ENCODE data around the gene XPNPEP3. TPM values are rescaled to one million over a fixed set of nuclear protein-coding genes. Genes with fewer than 3 reads are reported as not detected.
A peak's percentile ranks its signal among the peaks of the same experiment; 100 is the strongest.

XPNPEP3 gene
- total RNA-seq, 1 donor from 2014 or later, result 17.9 TPM

- intact Hi-C loops (cut with micrococcal nuclease), result no loop called here
Measured at GRCh38 chr22:40920526-40920925, 63.6 kb downstream of the XPNPEP3 start.

GRCh38 chr22:40922484-40923303, 65.7 kb downstream of the XPNPEP3 start:
- no peaks in the 10 kb centered on the region for H3K9me3 Mint-ChIP-seq
- DNase-seq (ENCODE audit: low spot score), result no peak
- no peaks in the 10 kb centered on the region for H3K27me3 Mint-ChIP-seq (ENCODE audit: low read depth)
- no peak overlapping the region for H3K4me3 Mint-ChIP-seq (ENCODE audit: low read depth)
- H3K4me1 Mint-ChIP-seq (ENCODE audit: low read depth), result peaks cover 3% of the 10 kb centered on the region
- intact Hi-C loops (cut with micrococcal nuclease), result loop anchor here (2.0 kb wide), 2 partner anchors 28 to 314 kb away; partner anchors contain the start of gene RBX1
- H3K27ac Mint-ChIP-seq, result peak overlapping the region; percentile 65
- peaks cover 12% of the 10 kb centered on the region for H3K36me3 Mint-ChIP-seq (ENCODE audit: low read depth)

More at GRCh38 chr22:40920526-40920925, 63.6 kb downstream of the XPNPEP3 start:
- Mint-ChIP-seq H3K36me3 (ENCODE audit: low read depth) (peaks cover 17% of the 10 kb centered on the region), H3K4me1 (ENCODE audit: low read depth) (peaks cover 3% of the 10 kb centered on the region), H3K9me3 (no peaks in the 10 kb centered on the region), H3K27ac (no peak overlapping the region), H3K27me3 (ENCODE audit: low read depth) (no peaks in the 10 kb centered on the region), H3K4me3 (ENCODE audit: low read depth) (no peak overlapping the region)
- no peak for DNase-seq (ENCODE audit: low spot score)

- Mint-ChIP-seq H3K4me3 (ENCODE audit: low read depth) (no peak overlapping the region), H3K9me3 (no peaks in the 10 kb centered on the region), H3K27ac (no peak overlapping the region), H3K27me3 (ENCODE audit: low read depth) (no peaks in the 10 kb centered on the region), H3K36me3 (ENCODE audit: low read depth) (peaks cover 3% of the 10 kb centered on the region), H3K4me1 (ENCODE audit: low read depth) (no peaks in the 10 kb centered on the region)
- intact Hi-C loops (cut with micrococcal nuclease), result no loop called here
- no peak for DNase-seq (ENCODE audit: low spot score)
Measured at GRCh38 chr22:40928657-40929056, 71.7 kb downstream of the XPNPEP3 start.

GRCh38 chr22:40932396-40932795, 75.4 kb downstream of the XPNPEP3 start:
- Mint-ChIP-seq H3K27ac (no peak overlapping the region), H3K4me3 (ENCODE audit: low read depth) (no peak overlapping the region), H3K9me3 (no peaks in the 10 kb centered on the region), H3K36me3 (ENCODE audit: low read depth) (no peaks in the 10 kb centered on the region), H3K4me1 (ENCODE audit: low read depth) (no peaks in the 10 kb centered on the region), H3K27me3 (ENCODE audit: low read depth) (no peaks in the 10 kb centered on the region)
- DNase-seq (ENCODE audit: low spot score), result no peak
- intact Hi-C loops (cut with micrococcal nuclease), result no loop called here

GRCh38 chr22:40939202-40939601, 82.3 kb downstream of the XPNPEP3 start:
- Mint-ChIP-seq H3K27me3 (ENCODE audit: low read depth) (no peaks in the 10 kb centered on the region), H3K4me1 (ENCODE audit: low read depth) (peaks cover 10% of the 10 kb centered on the region), H3K27ac (no peak overlapping the region), H3K36me3 (ENCODE audit: low read depth) (no peaks in the 10 kb centered on the region), H3K9me3 (no peaks in the 10 kb centered on the region), H3K4me3 (ENCODE audit: low read depth) (no peak overlapping the region)
- intact Hi-C loops (cut with micrococcal nuclease), result no loop called here
- no peak for DNase-seq (ENCODE audit: low spot score)

- Mint-ChIP-seq H3K4me3 (ENCODE audit: low read depth) (peak within 1 kb of the TSS; percentile 95), H3K4me1 (ENCODE audit: low read depth) (peaks cover 28% of the 10 kb centered on the region), H3K27ac (peak within 1 kb of the TSS; percentile 98), H3K36me3 (ENCODE audit: low read depth) (peaks cover 39% of the 10 kb centered on the region), H3K9me3 (no peaks in the 10 kb centered on the region), H3K27me3 (ENCODE audit: low read depth) (no peaks in the 10 kb centered on the region)
- intact Hi-C loops (cut with micrococcal nuclease), result loop anchor here (1.0 to 5.0 kb wide), 10 partner anchors 28 to 1419 kb away; partner anchors contain the start of genes ACO2, L3MBTL2, PHF5A and RANGAP1
- peak; percentile 98 for DNase-seq (ENCODE audit: low spot score)
Measured at GRCh38 chr22:40950962-40951794, 94.2 kb downstream of the XPNPEP3 start, which contains the start of gene RBX1. TSS of gene RBX1 (plus strand) at chr22:40951378. CDS start at chr22:40951399, 21 bp downstream.

GRCh38 chr22:40951795-40952605, 95.1 kb downstream of the XPNPEP3 start:
- H3K27ac Mint-ChIP-seq, result peak overlapping the region; percentile 98
- H3K4me1 Mint-ChIP-seq (ENCODE audit: low read depth), result peaks cover 28% of the 10 kb centered on the region
- no peak for DNase-seq (ENCODE audit: low spot score)
- H3K4me3 Mint-ChIP-seq (ENCODE audit: low read depth), result peak overlapping the region; percentile 95
- H3K36me3 Mint-ChIP-seq (ENCODE audit: low read depth), result peaks cover 39% of the 10 kb centered on the region
- no peaks in the 10 kb centered on the region for H3K9me3 Mint-ChIP-seq
- intact Hi-C loops (cut with micrococcal nuclease), result loop anchor here (1.0 to 5.0 kb wide), 10 partner anchors 29 to 1420 kb away; partner anchors contain the start of genes ACO2, L3MBTL2, PHF5A and RANGAP1
- H3K27me3 Mint-ChIP-seq (ENCODE audit: low read depth), result no peaks in the 10 kb centered on the region

- no peaks in the 10 kb centered on the region for H3K27me3 Mint-ChIP-seq (ENCODE audit: low read depth)
- peaks cover 28% of the 10 kb centered on the region for H3K4me1 Mint-ChIP-seq (ENCODE audit: low read depth)
- no peak for DNase-seq (ENCODE audit: low spot score)
- peak overlapping the region; percentile 95 for H3K4me3 Mint-ChIP-seq (ENCODE audit: low read depth)
- intact Hi-C loops (cut with micrococcal nuclease), result loop anchor here (5.0 kb wide), 4 partner anchors 136 to 1421 kb away; partner anchors contain the start of genes ACO2, L3MBTL2, PHF5A and RPS19BP1
- peaks cover 45% of the 10 kb centered on the region for H3K36me3 Mint-ChIP-seq (ENCODE audit: low read depth)
- H3K9me3 Mint-ChIP-seq, result no peaks in the 10 kb centered on the region
- H3K27ac Mint-ChIP-seq, result peak overlapping the region; percentile 38
Measured at GRCh38 chr22:40953471-40953870, 96.5 kb downstream of the XPNPEP3 start.

- intact Hi-C loops (cut with micrococcal nuclease), result loop anchor here (5.0 kb wide), 4 partner anchors 137 to 1422 kb away; partner anchors contain the start of genes ACO2, L3MBTL2, PHF5A and RPS19BP1
- DNase-seq (ENCODE audit: low spot score), result no peak
- Mint-ChIP-seq H3K4me1 (ENCODE audit: low read depth) (peaks cover 28% of the 10 kb centered on the region), H3K27ac (peak overlapping the region; percentile 38), H3K36me3 (ENCODE audit: low read depth) (peaks cover 48% of the 10 kb centered on the region), H3K27me3 (ENCODE audit: low read depth) (no peaks in the 10 kb centered on the region), H3K4me3 (ENCODE audit: low read depth) (peak overlapping the region; percentile 21), H3K9me3 (no peaks in the 10 kb centered on the region)
Measured at GRCh38 chr22:40954113-40954512, 97.2 kb downstream of the XPNPEP3 start.

GRCh38 chr22:40955571-40955970, 98.6 kb downstream of the XPNPEP3 start:
- no peak overlapping the region for H3K4me3 Mint-ChIP-seq (ENCODE audit: low read depth)
- no peak overlapping the region for H3K27ac Mint-ChIP-seq
- peaks cover 30% of the 10 kb centered on the region for H3K4me1 Mint-ChIP-seq (ENCODE audit: low read depth)
- H3K27me3 Mint-ChIP-seq (ENCODE audit: low read depth), result no peaks in the 10 kb centered on the region
- no peaks in the 10 kb centered on the region for H3K9me3 Mint-ChIP-seq
- intact Hi-C loops (cut with micrococcal nuclease), result no loop called here
- no peak for DNase-seq (ENCODE audit: low spot score)
- peaks cover 62% of the 10 kb centered on the region for H3K36me3 Mint-ChIP-seq (ENCODE audit: low read depth)

GRCh38 chr22:40957601-40958000, 100.7 kb downstream of the XPNPEP3 start:
- Mint-ChIP-seq H3K27me3 (ENCODE audit: low read depth) (no peaks in the 10 kb centered on the region), H3K4me1 (ENCODE audit: low read depth) (peaks cover 28% of the 10 kb centered on the region), H3K27ac (no peak overlapping the region), H3K4me3 (ENCODE audit: low read depth) (no peak overlapping the region), H3K9me3 (no peaks in the 10 kb centered on the region), H3K36me3 (ENCODE audit: low read depth) (peaks cover 66% of the 10 kb centered on the region)
- DNase-seq (ENCODE audit: low spot score), result no peak
- intact Hi-C loops (cut with micrococcal nuclease), result no loop called here

GRCh38 chr22:40958299-40958698, 101.4 kb downstream of the XPNPEP3 start:
- intact Hi-C loops (cut with micrococcal nuclease), result no loop called here
- no peak overlapping the region for H3K27ac Mint-ChIP-seq
- H3K4me1 Mint-ChIP-seq (ENCODE audit: low read depth), result peaks cover 24% of the 10 kb centered on the region
- no peak for DNase-seq (ENCODE audit: low spot score)
- no peak overlapping the region for H3K4me3 Mint-ChIP-seq (ENCODE audit: low read depth)
- H3K36me3 Mint-ChIP-seq (ENCODE audit: low read depth), result peaks cover 63% of the 10 kb centered on the region
- no peaks in the 10 kb centered on the region for H3K27me3 Mint-ChIP-seq (ENCODE audit: low read depth)
- H3K9me3 Mint-ChIP-seq, result no peaks in the 10 kb centered on the region

Measured in activated T-helper 2 cell treated with anti-CD3 and anti-CD28 coated beads, Interferon-gamma antibody, Interleukin-2, Interleukin-4, amounts not matched to agents 10 μg/mL and 5 μg/mL and 100 μg/mL, durations not matched to agents 14 hours and 24 hours and 36 hours (primary cell).